ENCODE measurements around the gene PPP1R27.

Gene PPP1R27

GRCh38 chr17:81821147-81821546 lies 13.7 kb downstream of the PPP1R27 start:
- no peak for DNase-seq

GRCh38 chr17:81819708-81820107 lies 15.1 kb downstream of the PPP1R27 start:
- no peak for DNase-seq

- DNase-seq = no peak
These were observed 17.1 kb downstream of the PPP1R27 start for GRCh38 chr17:81817758-81818147.

- DNase-seq = no peak
These were observed 19.2 kb downstream of the PPP1R27 start for GRCh38 chr17:81815646-81815986.

GRCh38 chr17:81814748-81815645 lies 19.9 kb downstream of the PPP1R27 start:
- DNase-seq = no peak

GRCh38 chr17:81813861-81814683 lies 20.8 kb downstream of the PPP1R27 start:
- DNase-seq = no peak

GRCh38 chr17:81813371-81813684 lies 21.5 kb downstream of the PPP1R27 start:
- DNase-seq = no peak

- no peak for DNase-seq
These were observed 22.1 kb downstream of the PPP1R27 start for GRCh38 chr17:81812571-81813370.

GRCh38 chr17:81811705-81812570 lies 22.9 kb downstream of the PPP1R27 start:
- no peak for DNase-seq

- no peak for DNase-seq
These were observed 23.8 kb downstream of the PPP1R27 start for GRCh38 chr17:81810892-81811704.

GRCh38 chr17:81810476-81810875 lies 24.4 kb downstream of the PPP1R27 start:
- DNase-seq = no peak

- no peak for DNase-seq
These were observed 25.3 kb downstream of the PPP1R27 start for GRCh38 chr17:81809556-81809998.

- DNase-seq = no peak
These were observed 25.9 kb downstream of the PPP1R27 start for GRCh38 chr17:81808778-81809555.

- no peak for DNase-seq
These were observed 27.0 kb downstream of the PPP1R27 start for GRCh38 chr17:81807839-81808238.

GRCh38 chr17:81807210-81807719 lies 27.6 kb downstream of the PPP1R27 start:
- DNase-seq = no peak

- DNase-seq = no peak
These were observed 28.2 kb downstream of the PPP1R27 start for GRCh38 chr17:81806461-81807209.

- no peak for DNase-seq
These were observed 29.0 kb downstream of the PPP1R27 start for GRCh38 chr17:81805707-81806460.
